BE2C (cell line): Measurements from ENCODE around the gene ME3.

ENCODE experiments used
- DNase-seq: peaks from one replicate; pipeline ENCODE4 v3.0.0-alpha.2; 2020
- H3K27me3 ChIP-seq: fragments of 250-450 bp; sonication (Bioruptor Pico); 2 replicates; pipeline ENCODE4 v1.5.1; 2020; ENCODE audit warnings: mild to moderate bottlenecking
- H3K36me3 ChIP-seq: fragments of 250-450 bp; sonication (Bioruptor Pico); 2 replicates; pipeline ENCODE4 v1.5.1; 2020; ENCODE audit warnings: mild to moderate bottlenecking
- H3K4me1 ChIP-seq: fragments of 250-450 bp; sonication (Bioruptor Pico); 2 replicates; pipeline ENCODE4 v1.5.1; 2020
- H3K4me3 ChIP-seq: 2 replicates; pipeline ENCODE4 v1.5.1; 2011; ENCODE audit warnings: low read depth, low read length
- H3K9me3 ChIP-seq: fragments of 250-450 bp; sonication (Bioruptor Pico); 2 replicates; pipeline ENCODE4 v1.5.1; 2020
- CTCF ChIP-seq: IDR thresholded peaks from 2 replicates; pipeline ENCODE4 v1.5.1; 2012; ENCODE audit warnings: mild to moderate bottlenecking, low read depth, low read length

The ME3 gene

DNA sequence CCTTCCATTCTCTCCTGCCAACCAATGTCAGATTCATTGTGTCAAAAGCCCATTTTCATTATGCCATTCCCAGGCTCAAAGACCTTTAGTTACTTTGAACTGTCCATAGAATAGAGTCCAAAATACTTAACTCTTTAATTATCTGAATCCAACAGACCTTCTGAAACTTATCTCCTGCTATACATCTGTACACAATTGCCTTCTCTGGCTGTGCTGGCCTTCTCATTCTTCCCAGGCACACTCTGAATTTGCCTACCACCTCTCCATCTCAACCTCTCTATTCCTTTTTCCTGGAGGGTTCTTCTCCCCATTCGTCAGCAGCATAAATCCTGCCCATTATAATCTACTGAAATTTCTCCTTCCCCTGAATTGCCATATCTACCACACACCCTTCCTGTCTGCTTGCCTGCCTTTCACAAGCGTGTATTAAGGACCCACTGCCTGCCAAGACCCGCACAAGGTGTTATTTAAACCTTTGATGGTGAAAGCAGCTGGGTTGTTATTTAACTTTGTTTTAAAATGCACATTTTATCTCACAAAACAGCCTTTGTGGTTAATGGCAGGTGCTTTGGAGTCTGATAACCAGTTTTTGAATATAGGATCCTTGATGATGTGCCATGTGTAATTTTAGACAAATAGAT, 171.8 kb downstream of the ME3 start:
- no peaks in the 10 kb centered on the region for H3K4me1 ChIP-seq

DNA sequence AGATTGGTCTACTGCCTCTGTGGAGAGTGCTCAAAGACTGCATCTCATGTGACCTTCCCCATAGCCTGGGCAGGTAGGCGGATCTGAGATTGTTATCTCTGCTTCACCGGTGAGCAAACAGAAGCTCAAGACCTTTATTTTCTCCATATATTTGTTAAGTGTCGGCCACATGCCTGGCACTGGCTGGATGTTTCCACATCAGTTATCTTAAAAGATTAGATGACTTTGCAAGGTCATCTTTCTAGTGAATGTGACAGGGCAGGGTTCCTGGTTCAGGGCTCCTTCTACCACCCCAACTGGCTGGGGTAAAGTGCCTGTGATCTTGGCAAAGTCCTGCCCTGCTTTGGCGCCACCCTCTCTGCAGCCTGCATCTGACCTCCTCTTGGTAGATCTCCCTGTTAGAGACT, 172.7 kb downstream of the ME3 start:
- H3K4me1 ChIP-seq = no peaks in the 10 kb centered on the region

More for the DNA sequence above, 171.8 kb downstream of the ME3 start:
- no peak overlapping the region for H3K4me3 ChIP-seq
- no peaks in the 10 kb centered on the region for H3K36me3 ChIP-seq
- no peak for TF ChIP-seq CTCF
- DNase-seq = no peak
- no peaks in the 10 kb centered on the region for H3K9me3 ChIP-seq
- no peaks in the 10 kb centered on the region for H3K27me3 ChIP-seq

DNA sequence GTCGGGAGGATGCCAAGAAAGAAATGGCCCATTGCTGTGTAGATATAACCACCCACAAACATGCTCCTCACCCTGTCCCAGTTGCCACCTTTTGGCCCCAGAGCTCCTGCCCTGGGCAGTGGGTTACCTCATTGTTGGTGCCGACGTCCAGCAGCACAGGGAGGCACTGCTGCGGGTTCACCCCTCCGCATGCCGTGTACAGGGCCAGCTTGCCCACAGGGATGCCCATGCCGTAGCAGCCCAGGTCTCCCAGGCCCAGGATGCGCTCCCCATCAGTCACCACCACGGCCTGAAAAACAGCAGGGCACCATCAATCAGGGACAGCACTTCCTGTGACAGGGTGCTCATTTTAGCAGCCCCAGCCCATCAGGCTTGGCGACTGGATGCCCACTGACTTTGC, 174.6 kb downstream of the ME3 start:
- Histone ChIP-seq H3K9me3 (no peaks in the 10 kb centered on the region), H3K4me3 (no peak overlapping the region), H3K36me3 (no peaks in the 10 kb centered on the region), H3K4me1 (no peaks in the 10 kb centered on the region), H3K27me3 (no peaks in the 10 kb centered on the region)
- no peak for TF ChIP-seq CTCF
- no peak for DNase-seq

More for the DNA sequence above, 172.7 kb downstream of the ME3 start:
- no peaks in the 10 kb centered on the region for H3K27me3 ChIP-seq
- no peak overlapping the region for H3K4me3 ChIP-seq
- no peaks in the 10 kb centered on the region for H3K36me3 ChIP-seq
- H3K9me3 ChIP-seq = no peaks in the 10 kb centered on the region
- DNase-seq = no peak
- TF ChIP-seq CTCF = no peak

DNA sequence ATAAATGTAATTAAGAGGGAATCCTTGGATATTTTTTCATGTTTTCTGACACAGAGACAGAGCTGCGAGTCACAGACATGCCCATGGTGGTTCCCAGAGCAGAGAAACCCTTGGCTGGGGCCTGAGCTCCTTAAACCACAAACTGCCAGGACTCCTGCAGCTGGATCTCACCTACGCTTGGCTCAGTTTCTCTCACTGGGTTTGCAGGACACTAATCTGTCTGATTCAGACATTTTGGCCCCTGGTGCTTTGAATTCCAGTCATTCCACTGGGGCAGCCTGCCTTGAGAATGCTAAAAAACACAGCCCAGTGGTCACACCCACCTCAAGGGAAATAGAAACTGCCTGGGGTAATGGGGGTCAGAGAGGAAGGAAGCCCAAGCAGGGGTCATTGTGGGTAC, 175.1 kb downstream of the ME3 start:
- Histone ChIP-seq H3K9me3 (no peaks in the 10 kb centered on the region), H3K27me3 (no peaks in the 10 kb centered on the region), H3K4me1 (no peaks in the 10 kb centered on the region), H3K36me3 (no peaks in the 10 kb centered on the region), H3K4me3 (no peak overlapping the region)
- no peak for TF ChIP-seq CTCF
- no peak for DNase-seq

- H3K4me1 ChIP-seq = no peaks in the 10 kb centered on the region
- no peak for TF ChIP-seq CTCF
- H3K4me3 ChIP-seq = no peak overlapping the region
- H3K27me3 ChIP-seq = no peaks in the 10 kb centered on the region
- no peaks in the 10 kb centered on the region for H3K9me3 ChIP-seq
- no peak for DNase-seq
- H3K36me3 ChIP-seq = no peaks in the 10 kb centered on the region
Observed at GRCh38 chr11:86495351-86495750, 177.1 kb downstream of the ME3 start.

DNA sequence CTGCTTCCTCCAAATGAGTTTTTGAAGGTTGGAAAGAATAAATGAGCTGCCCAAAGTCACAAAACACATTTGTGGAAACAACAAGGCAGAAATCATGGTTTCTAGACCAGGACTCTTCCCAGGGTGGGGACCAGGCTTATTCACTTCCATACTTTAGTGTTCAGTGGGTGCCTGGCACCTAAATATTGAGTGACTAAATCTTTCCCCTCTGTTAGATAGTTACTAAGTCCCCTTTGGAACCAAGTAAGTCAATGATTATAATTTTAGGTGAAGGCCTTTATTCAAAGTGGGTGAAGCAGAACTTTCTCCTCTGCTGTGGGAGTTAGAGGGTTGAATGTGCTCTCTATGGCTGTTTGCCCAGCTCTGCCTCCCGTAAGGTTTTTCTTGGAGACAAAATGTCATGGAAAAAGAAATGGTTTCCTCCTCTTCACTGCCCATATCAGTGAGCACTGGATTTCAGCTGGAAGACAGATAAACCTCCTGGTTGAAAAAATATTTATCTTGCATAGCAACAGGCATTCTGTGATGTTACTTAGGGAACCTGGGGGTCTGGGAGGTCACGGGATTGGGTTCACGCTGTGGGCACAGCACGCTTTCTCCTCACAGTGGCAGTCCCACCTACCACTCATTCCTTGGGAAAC, 179.9 kb downstream of the ME3 start:
- no peak overlapping the region for H3K4me3 ChIP-seq
- DNase-seq = no peak

More for the DNA sequence above, 179.9 kb downstream of the ME3 start:
- TF ChIP-seq CTCF = no peak
- H3K27me3 ChIP-seq = no peaks in the 10 kb centered on the region
- no peaks in the 10 kb centered on the region for H3K36me3 ChIP-seq
- no peaks in the 10 kb centered on the region for H3K9me3 ChIP-seq
- H3K4me1 ChIP-seq = no peaks in the 10 kb centered on the region
